OCI-LY3 (cell line): ENCODE data around the gene FRMPD4.

Source experiments
- H2AFZ ChIP-seq: fragments of 200-600, 300-600 bp; shearing (Covaris generic); 2 replicates; pipeline ENCODE4 v1.6.0; 2014; ENCODE audit warnings: antibody characterized with exemption, low read depth, low read length
- H3K27ac ChIP-seq: fragments of 200-600, 300-600 bp; sonication (generic); 2 replicates; pipeline ENCODE4 v1.5.1; 2014; ENCODE audit warnings: mild to moderate bottlenecking, low read length, moderate library complexity, mixed read lengths
- H3K27me3 ChIP-seq: fragments of 200-600, 300-600 bp; sonication (generic); 2 replicates; pipeline ENCODE4 v1.6.1; 2014; ENCODE audit warnings: low read depth, low read length, mixed read lengths
- H3K36me3 ChIP-seq: fragments of 200-600, 300-600 bp; sonication (generic); replicated peaks from 2 replicates; pipeline ENCODE3; 2014; ENCODE audit warnings: low read depth, low read length, mixed read lengths
- H3K4me1 ChIP-seq: fragments of 300-600, 200-600 bp; sonication (generic); 2 replicates; pipeline ENCODE4 v1.6.1; 2014; ENCODE audit warnings: low read length, mixed read lengths
- H3K4me2 ChIP-seq: fragments of 200-600, 300-600 bp; sonication (generic); 2 replicates; pipeline ENCODE4 v1.6.1; 2014; ENCODE audit warnings: low read length, mixed read lengths
- H3K4me3 ChIP-seq: fragments of 300-600, 200-600 bp; sonication (generic); 2 replicates; pipeline ENCODE4 v1.5.1; 2014; ENCODE audit warnings: antibody characterized with exemption, mild to moderate bottlenecking, low read length, moderate library complexity
- H3K79me2 ChIP-seq: fragments of 300-600, 200-600 bp; shearing (Covaris generic); 2 replicates; pipeline ENCODE4 v1.6.1; 2014; ENCODE audit warnings: mild to moderate bottlenecking, low read length, mixed read lengths
- H3K9ac ChIP-seq: fragments of 300-600, 200-600 bp; shearing (Covaris generic); 2 replicates; pipeline ENCODE4 v1.6.0; 2014; ENCODE audit warnings: mild to moderate bottlenecking, low read length, moderate library complexity
- H3K9me3 ChIP-seq: fragments of 200-600, 300-600 bp; shearing (Covaris generic); 2 replicates; pipeline ENCODE4 v1.6.1; 2014; ENCODE audit warnings: low read length, mixed read lengths; ENCODE audit not compliant: insufficient read depth
- H4K20me1 ChIP-seq: fragments of 200-600, 300-600 bp; sonication (generic); 2 replicates; pipeline ENCODE4 v1.6.1; 2016; ENCODE audit warnings: low read length, mixed read lengths; ENCODE audit not compliant: insufficient read depth
- EZH2phosphoT487 ChIP-seq: fragments of 200-600 bp; shearing (Covaris generic); IDR thresholded peaks from 2 replicates; pipeline ENCODE4 v1.6.1; 2018; ENCODE audit warnings: antibody characterized with exemption, mixed run types, low read depth
- TF ChIP-seq, protein P1 (sequence below): fragments of 200-600, 300-600 bp; sonication (generic); IDR thresholded peaks from 2 replicates; pipeline ENCODE4 v1.5.1; 2014; ENCODE audit warnings: antibody characterized with exemption, low read length, low read depth

FRMPD4 gene

DNA sequence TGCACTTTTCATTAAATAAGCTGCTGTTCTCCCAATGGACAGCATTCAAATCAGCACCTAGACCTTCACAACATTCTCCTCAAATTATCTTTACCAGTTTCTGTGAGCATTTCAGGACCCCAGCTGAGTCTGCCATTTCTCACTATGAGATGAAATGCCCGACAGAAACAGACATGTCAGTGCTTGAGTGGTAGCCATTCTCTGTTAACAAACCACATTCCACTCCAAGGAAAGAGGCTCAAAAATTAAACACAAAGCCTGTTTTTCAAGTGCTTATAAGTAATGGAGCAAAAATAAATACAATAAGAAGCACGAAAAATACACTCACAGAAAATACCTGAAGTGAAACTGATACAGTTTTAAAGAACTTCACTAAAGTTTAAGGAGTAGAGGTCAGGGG lies 332.8 kb downstream of the FRMPD4 start:
- Histone ChIP-seq H3K36me3 (no peaks in the 10 kb centered on the region), H3K79me2 (no peaks in the 10 kb centered on the region), H3K9me3 (no peaks in the 10 kb centered on the region), H3K4me2 (peak overlapping the region; percentile 77), H3K4me1 (peaks cover 29% of the 10 kb centered on the region), H3K27me3 (no peaks in the 10 kb centered on the region), H2AFZ (peak overlapping the region; percentile 71), H3K9ac (peak overlapping the region; percentile 35), H3K27ac (no peak overlapping the region), H4K20me1 (no peaks in the 10 kb centered on the region), H3K4me3 (peak overlapping the region; percentile 67)
- TF ChIP-seq EZH2phosphoT487 = no peak
- TF ChIP-seq, protein P1, sequence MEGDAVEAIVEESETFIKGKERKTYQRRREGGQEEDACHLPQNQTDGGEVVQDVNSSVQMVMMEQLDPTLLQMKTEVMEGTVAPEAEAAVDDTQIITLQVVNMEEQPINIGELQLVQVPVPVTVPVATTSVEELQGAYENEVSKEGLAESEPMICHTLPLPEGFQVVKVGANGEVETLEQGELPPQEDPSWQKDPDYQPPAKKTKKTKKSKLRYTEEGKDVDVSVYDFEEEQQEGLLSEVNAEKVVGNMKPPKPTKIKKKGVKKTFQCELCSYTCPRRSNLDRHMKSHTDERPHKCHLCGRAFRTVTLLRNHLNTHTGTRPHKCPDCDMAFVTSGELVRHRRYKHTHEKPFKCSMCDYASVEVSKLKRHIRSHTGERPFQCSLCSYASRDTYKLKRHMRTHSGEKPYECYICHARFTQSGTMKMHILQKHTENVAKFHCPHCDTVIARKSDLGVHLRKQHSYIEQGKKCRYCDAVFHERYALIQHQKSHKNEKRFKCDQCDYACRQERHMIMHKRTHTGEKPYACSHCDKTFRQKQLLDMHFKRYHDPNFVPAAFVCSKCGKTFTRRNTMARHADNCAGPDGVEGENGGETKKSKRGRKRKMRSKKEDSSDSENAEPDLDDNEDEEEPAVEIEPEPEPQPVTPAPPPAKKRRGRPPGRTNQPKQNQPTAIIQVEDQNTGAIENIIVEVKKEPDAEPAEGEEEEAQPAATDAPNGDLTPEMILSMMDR = no peak

DNA sequence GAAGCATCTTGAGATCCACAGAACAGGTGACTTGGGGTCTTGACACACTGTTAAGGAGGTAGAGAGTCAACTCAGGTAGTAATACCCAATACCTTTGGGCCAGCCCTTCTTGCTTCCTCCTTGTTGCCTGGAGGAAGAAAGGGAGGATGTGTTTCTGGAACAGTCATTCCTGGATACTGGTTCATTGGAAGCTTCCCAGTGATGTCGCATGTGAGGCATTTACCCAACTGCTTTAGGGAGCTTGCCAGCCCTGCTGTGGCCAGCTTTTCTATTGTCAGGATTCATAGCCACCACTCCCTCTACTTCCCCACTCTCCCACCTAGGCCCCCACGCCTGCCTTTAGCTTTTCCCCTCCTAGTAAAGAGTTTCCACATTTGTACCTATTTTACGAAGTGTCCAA lies 342.7 kb downstream of the FRMPD4 start:
- H3K4me3 ChIP-seq = no peak overlapping the region
- H3K36me3 ChIP-seq = no peaks in the 10 kb centered on the region
- H3K4me2 ChIP-seq = no peak overlapping the region
- H3K9me3 ChIP-seq = no peaks in the 10 kb centered on the region
- H3K27me3 ChIP-seq = no peaks in the 10 kb centered on the region
- 0 out of 2 replicates have a peak, but pooled peaks cover 4% of the 10 kb centered on the region for H3K4me1 ChIP-seq
- no peak overlapping the region for H3K27ac ChIP-seq
- H4K20me1 ChIP-seq = no peaks in the 10 kb centered on the region
- H2AFZ ChIP-seq = no peak overlapping the region
- no peaks in the 10 kb centered on the region for H3K79me2 ChIP-seq
- TF ChIP-seq, protein P1 = no peak
- TF ChIP-seq EZH2phosphoT487 = no peak
- H3K9ac ChIP-seq = no peak overlapping the region

DNA sequence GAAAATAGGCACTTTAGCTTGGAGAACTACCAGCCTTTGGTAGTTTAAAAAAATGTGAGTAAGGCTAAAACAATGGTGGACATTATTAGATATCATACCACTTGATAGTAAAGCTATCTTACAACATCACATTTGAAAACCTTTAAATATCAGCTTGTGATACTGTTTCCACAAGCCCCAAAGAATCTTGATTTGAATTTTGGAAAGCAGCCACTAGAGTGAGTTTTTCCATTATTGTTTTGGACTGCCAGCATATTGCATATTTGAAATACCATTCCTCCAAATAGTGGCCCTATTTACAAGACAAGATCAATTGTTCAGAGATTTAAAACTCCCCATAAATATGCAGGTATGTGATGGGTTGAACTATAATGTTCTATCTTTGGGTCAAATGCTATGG lies 349.9 kb downstream of the FRMPD4 start:
- H3K4me2 ChIP-seq = no peak overlapping the region
- H3K4me3 ChIP-seq = no peak overlapping the region
- H4K20me1 ChIP-seq = no peaks in the 10 kb centered on the region
- H3K9me3 ChIP-seq = no peaks in the 10 kb centered on the region
- H3K36me3 ChIP-seq = no peaks in the 10 kb centered on the region
- no peaks in the 10 kb centered on the region for H3K27me3 ChIP-seq
- H3K4me1 ChIP-seq = 0 out of 2 replicates have a peak, but pooled peaks cover 5% of the 10 kb centered on the region
- H3K27ac ChIP-seq = no peak overlapping the region
- no peak overlapping the region for H2AFZ ChIP-seq
- no peak overlapping the region for H3K9ac ChIP-seq
- TF ChIP-seq EZH2phosphoT487 = no peak
- no peaks in the 10 kb centered on the region for H3K79me2 ChIP-seq

DNA sequence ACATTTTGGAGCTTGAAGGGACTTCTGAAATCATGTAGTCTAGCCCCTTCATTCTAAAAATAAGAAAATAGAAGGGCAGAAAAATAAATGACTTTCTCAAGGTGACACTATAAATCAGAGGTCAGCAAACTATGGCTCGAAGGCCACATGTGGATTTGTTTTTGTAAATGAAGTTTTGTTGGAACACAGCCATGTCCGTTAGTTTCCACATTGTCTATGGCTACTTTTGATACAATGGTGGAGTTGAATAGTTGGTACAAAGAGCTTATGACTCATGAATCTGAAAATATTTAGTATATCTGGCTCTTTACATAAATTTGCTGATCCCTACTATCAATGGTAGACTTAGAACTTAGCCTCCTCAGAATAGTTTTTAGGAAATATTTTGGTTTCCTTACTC lies 350.5 kb downstream of the FRMPD4 start:
- Histone ChIP-seq H3K9me3 (no peaks in the 10 kb centered on the region), H3K4me2 (no peak overlapping the region), H3K36me3 (no peaks in the 10 kb centered on the region), H3K4me3 (no peak overlapping the region), H3K9ac (no peak overlapping the region), H3K27me3 (no peaks in the 10 kb centered on the region), H3K27ac (no peak overlapping the region), H3K79me2 (no peaks in the 10 kb centered on the region), H2AFZ (no peak overlapping the region), H4K20me1 (no peaks in the 10 kb centered on the region), H3K4me1 (0 out of 2 replicates have a peak, but pooled peaks cover 5% of the 10 kb centered on the region)
- TF ChIP-seq, protein P1 = no peak
- no peak for TF ChIP-seq EZH2phosphoT487
